Body of pancreas (tissue), 4 donors: Measurements from ENCODE around the gene ACADS. TPM values are rescaled to one million over a fixed set of nuclear protein-coding genes. Genes with fewer than 3 reads are reported as not detected.

Experiments
- ATAC-seq: fragments of 150-250 bp; one replicate; pipeline ENCODE4 v1.9.1; 2016
- DNase-seq, 4 donors: peaks; one replicate each; pipeline ENCODE4 v3.0.0-alpha.2; 2019
- H3K27ac ChIP-seq, 4 donors: fragments of 200-600 bp; sonication (generic); 1 replicate in 3 of 4; 2 replicates in 1 of 4; pipeline versions ENCODE4 v1.5.1 to v1.6.1; 2016 to 2019; ENCODE audit warnings: mild to moderate bottlenecking in 1 of 4, mixed read lengths in 1 of 4, moderate library complexity in 1 of 4
- H3K27me3 ChIP-seq, 2 donors: fragments of 200-600 bp; sonication (generic); one replicate each; pipeline ENCODE4 v1.6.0; 2016; ENCODE audit warnings: mild to moderate bottlenecking in 1 of 2
- H3K36me3 ChIP-seq, 2 donors: fragments of 200-600 bp; sonication (generic); replicated peaks in 1 of 2; 2 replicates each; pipeline ENCODE4 v1.5.1; 2016; ENCODE audit warnings: low read depth in 2 of 2; ENCODE audit not compliant: insufficient read depth in 1 of 2
- H3K4me1 ChIP-seq: fragments of 200-600 bp; sonication (generic); one replicate; pipeline ENCODE4 v1.6.0; 2016
- H3K4me3 ChIP-seq, 2 donors: fragments of 200-600 bp; sonication (generic); 1 replicate in 1 of 2; 2 replicates in 1 of 2; pipeline ENCODE4 v1.5.1; 2016 to 2019
- H3K9me3 ChIP-seq, 3 donors: fragments of 200-600 bp; sonication (generic); 1 replicate in 2 of 3; 2 replicates in 1 of 3; pipeline ENCODE4 v1.5.1; 2016
- CTCF ChIP-seq, 7 experiments: fragments of 450-650 bp in 4 of 7; fragments of 200-600 bp in 3 of 7; sonication (generic) in 3 of 7; IDR thresholded peaks; one replicate each; pipeline ENCODE4 v1.5.1; 2016 to 2019; ENCODE audit warnings: antibody characterized with exemption in 7 of 7
- POLR2A ChIP-seq, 3 donors: fragments of 450-650 bp; IDR thresholded peaks; one replicate each; pipeline ENCODE4 v1.6.1; 2016; ENCODE audit warnings: antibody characterized with exemption in 3 of 3, mild to moderate bottlenecking in 2 of 3
- WGBS, 2 donors: methylation state at CpG; one replicate each; pipeline ENCODE4 v1.1.5; 2017; 5-methylcytosine and 5-hydroxymethylcytosine counted together
- intact Hi-C: fragments of 100-400 bp; cut with DNase I; formaldehyde crosslinking; loops from one replicate; pipeline ENCODE4 v1.15.1; 2023
- total RNA-seq, 2 donors: library from RNA; depleted of rRNA; stranded (reverse); fragments of >200 nt; gene quantifications; one replicate each; pipeline ENCODE4 v1.1.0, GENCODE V29; 2016

ACADS gene
- total RNA-seq, 2 donors from 2014 or later = 33.5 to 55.0 TPM

- no peak for ATAC-seq
- H3K27ac ChIP-seq = peak overlapping the region in 1 of 4 donors; percentile 15
- no peaks in the 10 kb centered on the region for H3K27me3 ChIP-seq
- 96 to 97% methylated on average over 9 of the region's 9 CpGs for WGBS, 2 donors
- H3K4me1 ChIP-seq = peaks cover 27% of the 10 kb centered on the region
- TF ChIP-seq POLR2A (IDR thresholded peaks at IDR 0.05) (no peak), CTCF (IDR thresholded peaks at IDR 0.05) (no peak)
- H3K4me3 ChIP-seq = no peak overlapping the region
- H3K9me3 ChIP-seq = no peaks in the 10 kb centered on the region
- no peak for DNase-seq
- H3K36me3 ChIP-seq = peaks cover 0 to 19% of the 10 kb centered on the region in 2 donors
- intact Hi-C loops = loop anchor here (5.0 kb wide), 1 partner anchor 71 kb away; no protein-coding TSS in a partner anchor
Measured at GRCh38 chr12:120718055-120718454, 7.6 kb upstream of the ACADS start.

GRCh38 chr12:120719072-120719471 is 6.6 kb upstream of the ACADS start:
- H3K27ac ChIP-seq = peak overlapping the region; percentile 18 to 52 (median 30)
- H3K4me3 ChIP-seq = no peak overlapping the region
- H3K36me3 ChIP-seq = peaks cover 0 to 17% of the 10 kb centered on the region in 2 donors
- TF ChIP-seq CTCF (IDR thresholded peaks at IDR 0.05) (no peak), POLR2A (IDR thresholded peaks at IDR 0.05) (no peak)
- intact Hi-C loops = loop anchor here (5.0 kb wide), 1 partner anchor 72 kb away; no protein-coding TSS in a partner anchor
- no peaks in the 10 kb centered on the region for H3K9me3 ChIP-seq
- ATAC-seq (no peak), DNase-seq (no peak)
- H3K4me1 ChIP-seq = peaks cover 22% of the 10 kb centered on the region
- H3K27me3 ChIP-seq = no peaks in the 10 kb centered on the region
- WGBS, 2 donors = 6 to 8% methylated on average over 2 of the region's 2 CpGs

- WGBS, 2 donors = 41 to 70% methylated on average over 11 of the region's 11 CpGs
- H3K9me3 ChIP-seq = no peaks in the 10 kb centered on the region
- H3K27ac ChIP-seq = peak overlapping the region; percentile 18 to 52 (median 30)
- H3K36me3 ChIP-seq = peaks cover 0 to 17% of the 10 kb centered on the region in 2 donors
- intact Hi-C loops = loop anchor here (5.0 to 10.0 kb wide), 2 partner anchors 72 to 135 kb away; partner anchors contain the start of gene POP5
- peaks cover 22% of the 10 kb centered on the region for H3K4me1 ChIP-seq
- no peak for TF ChIP-seq POLR2A (IDR thresholded peaks at IDR 0.05)
- TF ChIP-seq CTCF (IDR thresholded peaks at IDR 0.05) = no peak
- no peak overlapping the region for H3K4me3 ChIP-seq
- H3K27me3 ChIP-seq = no peaks in the 10 kb centered on the region
- DNase-seq (peak in 1 of 4 donors; percentile 44), ATAC-seq (no peak)
Measured at GRCh38 chr12:120719496-120720233, 6.0 kb upstream of the ACADS start.

- Histone ChIP-seq H3K36me3 (peaks cover 0 to 14% of the 10 kb centered on the region in 2 donors), H3K27me3 (no peaks in the 10 kb centered on the region), H3K4me3 (no peak overlapping the region), H3K9me3 (no peaks in the 10 kb centered on the region), H3K27ac (peak overlapping the region in 1 of 4 donors; percentile 52), H3K4me1 (peaks cover 27% of the 10 kb centered on the region)
- intact Hi-C loops = loop anchor here (10.0 kb wide), 1 partner anchor 136 kb away; the partner anchor contains the start of gene POP5
- no peak for DNase-seq
- TF ChIP-seq CTCF (IDR thresholded peaks at IDR 0.05) (no peak), POLR2A (IDR thresholded peaks at IDR 0.05) (no peak)
- no peak for ATAC-seq
- WGBS, 2 donors = 46 to 87% methylated on average over 7 of the region's 7 CpGs
Measured at GRCh38 chr12:120720234-120720986, 5.2 kb upstream of the ACADS start.
